Cortex of kidney (tissue), 1 donor: Measurements from ENCODE around the gene EIF4E1B.

Experiments
- DNase-seq: peaks from one replicate; lab custom pipeline; 2025; lab: John Stamatoyannopoulos, UW

Gene EIF4E1B

DNA sequence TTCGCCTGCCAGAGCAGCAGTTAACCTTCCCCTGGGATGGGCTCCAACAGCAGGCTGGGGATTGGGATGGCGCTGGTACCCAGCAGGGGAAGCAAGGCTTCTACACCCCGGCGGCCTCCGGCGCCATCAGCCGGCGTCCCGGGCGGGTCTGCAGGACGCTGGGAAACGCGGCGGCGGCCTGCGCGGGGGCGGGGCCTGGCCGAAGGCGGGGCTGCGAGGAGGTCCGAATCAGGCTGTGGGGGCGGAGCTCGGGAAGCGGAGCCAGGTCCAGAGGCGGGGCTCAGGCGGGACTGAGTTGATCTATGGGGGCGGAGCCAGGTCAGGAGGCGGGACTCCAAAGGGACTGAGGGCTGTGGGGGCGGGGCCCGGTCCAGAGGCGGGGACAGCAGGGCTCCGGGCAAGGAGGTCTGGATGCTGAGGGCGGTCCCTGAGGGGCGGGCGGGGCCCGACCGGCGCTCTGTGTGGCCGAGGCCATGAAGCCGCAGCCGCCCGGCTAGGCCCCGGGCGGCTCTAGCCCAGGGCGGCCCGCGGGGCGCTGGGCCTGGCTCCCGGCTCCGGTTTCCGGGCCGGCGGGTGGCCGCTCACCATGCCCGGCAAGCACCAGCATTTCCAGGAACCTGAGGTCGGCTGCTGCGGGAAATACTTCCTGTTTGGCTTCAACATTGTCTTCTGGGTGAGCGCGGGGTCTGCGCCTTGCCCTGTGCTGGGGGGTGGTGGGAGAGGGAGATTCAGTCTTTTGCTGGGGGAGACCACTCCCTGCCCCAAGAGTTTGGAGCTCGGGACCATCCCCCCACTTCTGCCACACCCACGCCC is 16.8 kb downstream of the EIF4E1B start, which contains the start of gene TSPAN17:
Gene TSPAN17, plus strand, starts transcription at position 455 of the 813 bp plus-strand sequence. Its CDS starts 132 bp downstream, at position 587.
- peak; percentile 70 for DNase-seq

DNA sequence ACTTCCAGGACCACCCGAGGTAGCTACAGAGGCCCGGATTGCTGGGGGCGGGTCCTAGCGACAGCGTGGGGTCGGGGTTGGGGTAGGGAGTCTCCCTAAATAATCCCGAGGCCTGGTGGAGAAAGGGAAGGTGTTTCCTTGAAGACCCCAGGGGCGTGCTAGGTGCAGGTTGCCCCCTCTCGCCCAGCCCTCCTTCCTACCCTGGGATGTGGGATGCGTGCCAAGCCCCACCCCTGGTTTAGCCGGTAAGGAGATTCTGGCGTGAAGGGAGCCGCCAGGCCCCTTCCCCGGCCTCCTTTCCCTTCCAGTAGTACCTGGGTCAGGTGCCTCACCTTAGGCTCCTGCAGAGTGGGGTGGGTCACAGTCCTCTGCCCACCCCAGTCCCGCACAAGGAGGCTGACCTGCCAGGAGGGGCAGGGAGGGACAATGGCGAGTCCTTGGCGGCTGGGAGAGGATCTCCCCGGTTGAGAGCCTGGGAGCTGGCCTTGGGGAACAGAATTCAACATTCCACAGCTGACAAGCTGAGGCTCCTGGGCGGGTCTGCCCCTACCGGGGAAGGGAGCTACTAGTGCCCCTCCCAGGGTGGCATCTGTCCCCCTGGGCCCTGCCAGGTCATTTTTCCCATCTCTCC is 17.5 kb downstream of the EIF4E1B start:
- no peak for DNase-seq

DNA sequence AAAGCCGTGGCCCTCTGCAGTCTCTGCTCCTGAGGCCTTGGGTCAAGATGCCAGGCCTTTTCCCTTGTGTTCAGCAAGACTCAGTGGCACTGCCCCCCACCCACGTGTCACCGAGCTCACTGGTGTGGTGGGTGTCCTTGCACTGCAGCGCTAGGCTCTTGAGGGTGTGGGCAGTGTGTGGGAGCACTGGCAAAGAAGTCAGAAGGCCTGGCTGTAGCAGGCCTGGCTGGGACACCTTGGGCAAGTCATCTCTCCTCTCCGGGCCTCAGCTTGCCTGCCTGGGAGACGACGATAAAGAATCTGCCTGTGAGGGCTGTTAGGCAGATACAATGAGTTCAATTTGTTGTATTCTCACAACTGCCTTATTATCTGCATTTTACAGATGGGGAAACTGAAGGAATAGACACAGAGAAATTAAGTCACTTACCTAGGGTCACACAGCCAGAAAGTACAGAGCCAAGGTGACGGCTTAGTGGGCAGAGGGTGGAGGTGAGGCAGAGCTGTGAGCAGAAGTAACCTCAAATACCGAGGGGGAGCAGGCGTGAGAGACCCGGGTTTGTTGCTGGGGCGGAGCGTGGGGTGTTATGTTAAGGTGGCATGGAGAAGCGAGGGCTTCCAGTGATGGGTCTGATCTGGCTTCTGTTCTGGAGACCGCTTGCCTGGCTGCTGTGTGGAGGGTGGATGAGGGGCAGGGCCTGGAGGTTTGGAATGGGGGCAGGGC is 18.2 kb downstream of the EIF4E1B start:
- DNase-seq: no peak

DNA sequence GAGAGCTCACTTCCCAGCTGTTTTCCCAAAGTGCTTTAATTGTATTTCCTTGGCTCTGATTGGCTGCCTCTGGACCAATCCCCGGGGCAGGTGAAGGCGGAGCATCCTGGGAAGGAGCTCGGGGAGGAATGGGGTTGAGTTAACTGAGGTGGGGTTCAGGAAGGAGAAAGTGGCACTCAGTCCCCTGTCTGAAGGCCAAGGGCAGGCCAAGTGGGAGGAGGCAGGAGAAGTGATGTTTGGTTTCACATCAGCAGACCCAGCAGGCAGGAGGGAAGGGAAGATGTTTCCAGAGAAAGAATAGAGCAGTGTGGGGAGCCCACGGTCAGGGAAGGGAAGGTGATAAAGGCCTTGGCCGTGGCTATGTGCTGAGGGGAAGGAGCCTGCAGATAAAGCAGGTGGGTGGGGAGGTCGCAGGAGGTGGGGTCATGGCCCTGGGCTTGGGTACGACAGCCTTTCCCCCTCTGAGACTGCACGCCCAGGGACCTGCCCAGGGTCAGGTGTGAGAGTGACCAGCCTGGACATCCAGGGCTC is 19.9 kb downstream of the EIF4E1B start:
- no peak for DNase-seq

DNA sequence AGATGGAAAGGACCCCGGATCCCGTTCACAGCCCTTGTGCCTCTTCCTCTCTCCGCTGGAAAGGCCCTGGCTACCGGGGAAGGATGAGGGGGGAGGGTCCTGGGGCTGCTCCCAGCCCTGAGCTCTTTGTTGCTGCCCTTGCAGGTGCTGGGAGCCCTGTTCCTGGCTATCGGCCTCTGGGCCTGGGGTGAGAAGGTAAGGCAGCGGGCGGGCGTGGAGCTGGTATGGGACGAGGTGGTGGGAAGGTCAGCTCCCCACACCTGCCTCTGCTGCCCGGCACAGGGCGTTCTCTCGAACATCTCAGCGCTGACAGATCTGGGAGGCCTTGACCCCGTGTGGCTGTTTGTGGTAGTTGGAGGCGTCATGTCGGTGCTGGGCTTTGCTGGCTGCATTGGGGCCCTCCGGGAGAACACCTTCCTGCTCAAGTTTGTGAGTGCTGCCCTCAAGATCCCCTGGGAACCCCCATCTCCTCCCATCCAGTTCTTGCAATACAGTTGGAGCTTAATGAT is 21.1 kb downstream of the EIF4E1B start:
- no peak for DNase-seq

DNA sequence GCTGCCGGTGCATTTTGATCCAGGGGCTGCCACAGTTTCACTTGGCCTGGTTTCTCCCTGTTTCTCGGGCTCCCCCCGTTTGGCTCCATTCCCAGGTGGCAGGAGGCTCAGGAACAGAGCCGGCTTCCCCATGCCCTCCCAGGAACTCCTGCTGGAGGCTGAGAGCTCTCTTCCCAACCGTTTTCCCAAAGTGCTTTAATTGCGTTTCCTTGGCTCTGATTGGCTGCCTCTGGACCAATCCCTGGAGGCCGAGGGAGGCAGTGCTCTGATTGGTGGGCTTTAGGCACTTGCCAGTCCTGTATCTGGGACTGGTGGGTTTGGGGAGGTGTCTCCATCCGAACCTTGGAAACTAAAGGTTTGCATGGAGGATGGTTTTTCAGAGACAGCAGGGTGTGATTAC is 21.7 kb downstream of the EIF4E1B start:
- DNase-seq: no peak

DNA sequence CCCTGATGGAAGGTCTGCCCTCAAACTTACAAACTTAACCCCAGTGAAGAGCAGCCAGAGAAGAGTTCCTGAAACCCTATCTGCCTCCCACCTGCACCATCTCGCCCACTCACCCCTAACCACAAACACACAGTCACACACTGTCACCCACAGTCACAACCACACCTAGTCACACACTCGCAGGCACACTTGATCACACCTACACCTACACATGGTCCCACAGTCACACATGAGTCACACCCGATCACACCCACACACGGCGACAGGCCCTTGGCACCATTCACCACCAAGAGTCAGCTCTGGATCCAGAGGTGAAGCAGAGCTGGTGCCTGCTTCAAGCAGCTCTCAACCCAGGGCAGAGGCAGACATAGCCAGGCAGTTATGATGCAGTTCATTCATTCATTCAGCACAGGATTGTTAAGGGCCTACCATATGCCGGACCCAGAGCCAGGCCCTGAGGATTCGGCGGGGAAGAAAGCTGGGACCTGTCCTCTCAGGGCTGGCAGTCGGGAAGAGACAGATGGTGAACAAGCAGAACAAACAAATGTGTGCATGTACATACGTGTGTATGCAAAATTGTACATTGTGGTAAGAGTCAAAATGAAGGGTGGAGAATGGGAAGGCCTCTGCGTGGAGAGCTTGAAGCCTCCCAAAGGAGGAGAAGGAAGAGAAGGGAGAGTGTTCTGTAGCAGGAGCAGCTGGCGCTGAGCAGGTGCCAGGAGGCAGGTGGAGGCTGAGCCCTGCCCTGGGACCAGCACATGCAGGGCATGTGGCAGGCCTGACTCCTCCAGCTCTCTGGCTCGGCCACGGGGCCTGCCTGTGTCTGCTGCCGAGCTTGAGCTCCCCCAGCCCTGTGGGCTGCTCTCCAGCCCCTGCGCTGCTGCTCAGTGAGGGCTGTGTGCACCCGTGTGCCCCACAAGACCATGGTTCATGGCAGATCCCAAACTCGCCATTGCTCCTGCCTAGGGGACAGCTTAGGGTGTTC is 23.2 kb downstream of the EIF4E1B start:
- no peak for DNase-seq

DNA sequence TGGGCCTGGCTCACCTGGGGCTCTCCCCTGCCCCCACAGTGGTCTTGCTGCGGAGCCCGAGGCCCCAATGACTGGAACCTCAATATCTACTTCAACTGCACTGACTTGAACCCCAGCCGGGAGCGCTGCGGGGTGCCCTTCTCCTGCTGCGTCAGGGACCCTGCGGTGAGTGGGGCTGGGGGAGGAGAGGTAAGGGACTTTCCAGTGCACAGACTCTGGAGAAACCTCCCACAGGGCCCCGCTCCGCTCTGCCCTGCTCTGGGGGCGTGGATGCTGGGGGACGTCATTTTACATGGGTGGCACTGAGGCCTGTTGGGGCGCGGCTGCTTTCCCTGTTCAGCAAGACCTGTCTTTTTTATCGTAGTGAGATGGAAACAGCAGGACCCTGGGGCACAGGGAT is 24.4 kb downstream of the EIF4E1B start:
- DNase-seq: no peak

DNA sequence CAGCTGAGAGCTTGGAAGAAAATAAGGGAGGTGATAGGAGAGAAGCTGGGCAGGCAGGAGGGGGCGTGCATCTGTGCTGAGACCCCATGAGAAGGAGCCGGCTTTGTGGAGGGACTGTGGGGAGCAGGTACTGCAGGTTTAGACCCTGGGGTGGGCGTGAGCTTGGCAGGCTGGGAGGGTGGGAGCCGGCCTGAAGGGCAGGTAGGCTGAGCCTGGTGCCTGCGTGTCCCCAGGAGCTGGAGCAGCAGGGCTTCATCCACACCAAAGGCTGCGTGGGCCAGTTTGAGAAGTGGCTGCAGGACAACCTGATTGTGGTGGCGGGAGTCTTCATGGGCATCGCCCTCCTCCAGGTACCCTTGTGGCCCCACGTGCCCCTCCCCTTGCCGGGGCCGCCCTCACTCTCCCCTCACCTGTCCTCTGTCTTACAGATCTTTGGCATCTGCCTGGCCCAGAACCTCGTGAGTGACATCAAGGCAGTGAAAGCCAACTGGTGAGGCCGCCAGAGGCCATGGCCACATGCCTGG is 26.1 kb downstream of the EIF4E1B start:
- no peak for DNase-seq

DNA sequence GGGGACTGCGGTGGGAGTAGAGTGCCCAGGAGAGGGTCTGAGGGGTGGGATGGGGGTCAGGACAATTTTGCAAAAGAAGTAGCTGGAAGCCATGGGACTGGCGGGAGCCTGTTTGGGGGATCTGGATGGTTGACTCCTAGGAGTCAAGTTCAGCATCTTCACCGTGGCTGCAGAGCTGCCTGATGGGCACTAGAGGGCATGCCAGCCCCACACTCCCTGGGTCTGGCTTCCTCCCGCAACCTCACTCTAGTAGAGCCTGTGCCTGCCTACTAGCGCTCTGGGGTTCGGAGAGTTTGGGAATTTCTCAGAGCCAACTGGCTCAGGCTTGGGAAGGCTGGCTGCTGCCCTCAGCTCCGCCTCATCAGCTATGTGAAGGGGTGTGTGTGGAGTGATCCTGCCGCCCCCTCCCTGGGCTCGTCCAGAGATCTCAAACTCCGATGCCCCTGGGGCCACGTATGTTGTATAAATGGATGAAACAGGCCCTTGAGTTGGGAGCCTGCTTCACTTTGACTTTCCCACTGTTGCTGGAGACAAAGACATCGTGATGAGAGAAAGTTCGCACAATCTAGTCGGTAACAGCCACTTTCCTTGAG is 27.6 kb downstream of the EIF4E1B start:
- DNase-seq: no peak

DNA sequence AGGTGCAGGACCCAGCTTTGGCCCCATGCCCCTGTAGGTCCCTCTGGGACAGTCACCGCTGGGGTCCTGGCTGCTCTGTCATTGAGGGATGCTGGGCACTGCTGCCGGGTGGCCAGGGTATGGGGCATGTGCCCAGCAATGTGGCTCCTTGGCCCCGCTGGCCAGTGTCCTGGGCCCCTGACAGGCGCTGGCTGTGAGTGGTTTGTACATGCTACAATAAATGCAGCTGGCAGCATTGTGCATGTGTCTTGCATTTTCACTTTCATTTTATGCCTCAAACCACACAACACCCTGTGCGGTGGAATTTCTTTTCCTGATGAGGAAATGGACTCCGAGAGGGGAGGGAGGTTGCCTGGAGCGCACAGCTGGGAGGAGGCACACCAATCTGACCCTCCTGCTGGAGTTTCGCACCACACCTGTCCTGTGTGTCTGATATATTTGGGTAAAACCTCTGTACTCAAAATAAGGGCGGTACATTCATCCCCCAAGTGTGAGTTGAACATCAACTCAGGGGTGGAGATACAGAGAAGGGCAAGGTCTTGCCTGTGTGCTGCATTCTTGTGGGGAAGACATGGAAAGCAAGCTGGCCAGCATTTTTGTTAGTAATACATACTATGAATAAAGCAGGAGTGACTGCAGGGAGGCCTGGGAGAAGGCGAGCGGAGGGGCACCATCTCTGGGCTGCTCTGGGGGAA is 28.5 kb downstream of the EIF4E1B start:
- DNase-seq: no peak

DNA sequence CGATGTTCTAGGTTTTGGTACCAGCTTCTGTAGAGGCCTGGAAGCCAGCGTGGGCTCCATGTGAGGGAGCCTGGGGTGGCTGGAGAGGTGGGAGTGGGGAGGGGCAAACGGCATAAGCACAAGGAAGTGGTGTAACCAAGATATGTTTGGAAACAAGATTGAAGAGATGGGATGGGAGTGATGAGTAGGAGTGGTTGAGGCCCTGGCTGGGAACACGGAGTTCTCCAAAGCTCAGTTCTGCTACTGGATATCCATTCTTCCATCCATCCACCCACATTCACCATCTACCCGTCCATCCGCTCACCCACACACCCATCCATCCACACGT is 29.0 kb downstream of the EIF4E1B start:
- DNase-seq: no peak

DNA sequence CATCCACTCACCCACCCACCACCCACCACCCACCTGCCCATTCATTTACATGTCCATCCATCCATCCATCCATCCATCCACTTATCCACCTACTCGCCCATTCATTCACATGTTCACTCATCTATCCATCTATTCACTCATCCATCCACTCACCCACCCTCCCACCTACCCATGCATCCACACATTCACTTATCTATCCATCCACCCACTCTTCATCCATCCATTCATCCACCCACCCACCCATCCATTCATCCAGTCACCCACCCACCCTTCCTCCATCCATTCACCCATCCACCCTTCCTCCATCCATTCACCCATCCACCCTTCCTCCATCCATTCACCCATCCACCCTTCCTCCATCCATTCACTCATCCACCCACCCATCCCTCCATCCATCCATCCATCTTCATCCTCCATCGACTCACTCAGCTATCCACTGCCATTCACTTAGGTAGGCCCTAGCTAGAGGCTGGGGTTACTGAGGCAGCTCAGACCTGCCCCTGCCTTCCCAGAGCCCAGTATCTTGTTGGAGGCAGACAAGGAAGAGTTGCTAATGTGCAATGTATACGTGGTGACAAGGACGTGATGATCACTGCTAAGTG is 29.5 kb downstream of the EIF4E1B start:
- no peak for DNase-seq

DNA sequence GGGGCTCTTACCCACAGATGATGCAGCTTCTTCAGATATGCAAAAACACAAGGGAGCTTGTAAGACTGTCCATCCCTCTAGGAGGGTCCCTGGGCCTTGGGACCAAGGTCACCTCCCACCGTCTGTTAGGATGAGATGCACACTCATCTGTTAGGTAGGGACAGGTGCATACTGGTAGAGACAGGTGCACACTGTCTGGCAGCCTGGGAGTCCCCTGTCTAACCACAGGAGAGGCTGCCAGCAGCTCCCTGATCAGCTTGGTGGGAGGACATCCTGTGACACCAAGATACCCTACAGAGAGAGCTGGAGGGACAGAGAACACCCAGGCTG is 30.0 kb downstream of the EIF4E1B start:
- no peak for DNase-seq

DNA sequence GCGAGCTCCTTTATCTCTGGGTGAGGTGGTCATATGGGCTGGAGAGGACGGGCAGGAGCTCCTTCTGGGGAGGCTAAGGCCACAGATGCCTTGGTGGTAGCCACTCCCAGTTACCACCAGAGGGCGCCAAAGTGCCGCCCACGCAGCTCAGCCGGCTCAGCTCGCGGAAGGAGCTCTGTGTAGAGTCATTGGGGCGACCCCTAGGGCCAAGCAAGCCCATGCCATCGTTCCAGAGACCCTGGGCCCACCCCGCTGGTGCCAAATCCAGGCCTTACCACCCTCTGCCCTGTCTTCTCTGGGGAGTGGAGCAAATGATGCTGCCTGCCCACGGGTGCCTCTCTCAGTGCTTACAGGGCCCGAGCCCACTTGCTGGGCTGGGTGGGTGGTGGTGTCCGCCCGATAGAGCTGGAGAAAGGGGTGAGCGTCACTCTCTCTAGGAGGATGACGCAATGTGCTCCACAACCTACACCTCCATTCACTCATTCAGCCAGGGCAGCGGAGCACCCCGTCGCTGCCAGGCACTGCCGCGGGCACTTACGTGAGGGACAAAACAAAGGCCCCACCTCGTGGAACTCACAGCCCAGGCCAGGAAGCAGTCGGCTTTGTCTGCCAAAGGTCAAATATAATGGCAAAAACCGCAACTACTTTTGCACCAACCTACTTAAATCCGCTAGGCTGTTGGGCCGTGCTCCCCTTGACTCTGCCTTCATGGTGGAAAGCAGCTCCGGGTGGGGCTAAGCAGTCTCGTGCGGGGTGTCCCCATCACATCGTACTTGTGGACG is 30.6 kb downstream of the EIF4E1B start:
- no peak for DNase-seq

DNA sequence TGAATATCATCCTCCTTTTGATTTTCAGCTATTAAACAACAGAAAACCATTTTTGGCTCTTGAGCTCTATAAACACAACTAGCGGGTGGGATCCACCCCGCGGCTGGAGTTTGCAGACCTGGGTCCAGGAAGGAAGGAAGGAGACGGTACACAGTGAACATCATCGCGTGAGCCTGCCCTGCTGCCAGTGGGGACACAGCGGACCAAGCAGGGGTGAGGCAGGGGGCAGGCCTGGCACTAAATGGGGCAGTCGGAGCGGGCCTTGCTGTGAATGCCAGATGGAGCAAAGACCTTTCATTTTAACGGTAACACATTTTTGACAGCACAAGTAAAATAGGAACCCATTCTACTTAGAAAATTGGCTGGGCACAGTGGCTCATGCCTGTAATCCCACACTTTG is 31.2 kb downstream of the EIF4E1B start:
- no peak for DNase-seq

DNA sequence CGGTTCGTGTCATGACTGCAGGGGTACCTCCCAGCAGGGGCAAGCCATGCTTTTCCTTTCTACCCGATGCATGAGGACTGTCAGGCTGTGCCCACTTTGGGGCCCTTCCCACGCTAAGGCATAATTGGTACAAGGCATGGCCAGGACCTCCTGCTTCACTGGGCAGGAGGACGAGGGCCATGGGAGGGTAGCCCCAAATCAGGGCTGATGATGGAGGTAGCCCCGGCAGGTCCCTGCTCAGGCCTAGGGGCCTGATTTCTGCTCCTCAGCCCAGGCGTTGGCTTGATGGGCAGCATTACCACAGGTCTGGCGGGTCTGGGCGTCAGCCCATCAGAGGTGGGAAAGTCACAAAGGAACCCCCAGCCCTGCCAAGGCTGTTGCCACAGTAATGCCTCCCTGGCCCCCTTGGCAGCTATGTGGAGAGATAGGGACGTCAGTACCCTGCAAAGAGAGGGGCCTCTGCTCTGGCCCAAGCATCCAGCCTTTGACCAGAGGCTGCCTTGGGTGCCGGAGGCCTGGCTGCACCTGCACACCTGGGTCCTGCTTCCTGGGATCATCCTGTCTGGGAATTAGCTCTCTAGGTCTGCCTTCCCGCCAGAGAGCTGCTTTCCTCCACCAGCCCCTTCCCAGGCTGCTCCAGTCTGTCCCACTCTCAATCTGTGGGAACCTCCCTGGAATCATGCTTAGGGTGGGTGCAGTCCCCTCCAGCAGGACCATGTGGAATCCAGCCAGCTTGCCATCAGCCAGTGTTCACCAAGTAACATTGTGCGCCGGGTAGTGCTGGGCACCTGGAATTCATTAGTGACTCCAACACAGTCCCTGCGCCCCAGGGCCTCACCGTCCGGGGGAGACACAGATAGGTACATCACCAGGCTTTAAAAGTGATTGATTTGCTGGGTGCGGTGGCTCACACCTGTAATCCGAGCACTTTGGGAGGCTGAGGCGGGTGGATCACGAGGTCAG is 32.2 kb downstream of the EIF4E1B start:
- DNase-seq: no peak

DNA sequence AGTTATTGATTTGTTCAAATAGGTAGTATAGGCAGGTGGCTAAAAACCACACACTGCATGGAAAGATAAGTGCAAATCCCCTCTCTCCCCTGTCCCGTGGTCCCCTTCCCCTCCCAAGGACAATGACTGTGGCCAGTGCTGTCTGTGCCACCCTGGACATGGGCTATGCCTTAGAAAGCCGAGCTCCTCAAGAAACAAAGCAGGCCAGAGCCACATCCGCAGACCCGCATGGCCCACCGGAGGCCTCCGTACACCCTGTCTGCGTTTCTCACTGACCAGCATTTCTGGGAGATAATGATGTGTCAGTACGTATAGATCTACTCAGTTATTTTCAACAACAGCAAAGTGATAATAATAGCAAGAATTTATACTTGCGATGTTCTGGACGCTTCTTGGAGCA is 33.1 kb downstream of the EIF4E1B start:
- no peak for DNase-seq
